Memory B cell (primary cell): ENCODE data around the gene POLR2E.

Source experiments
- ATAC-seq: fragments of 150-1000 bp; cut with Tn5 transposase; 2 replicates; pipeline ENCODE4 v1.10.0; 2021; ENCODE audit warnings: low read depth, mild to moderate bottlenecking, moderate library complexity
- DNase-seq, 2 donors: peaks; one replicate each; pipeline ENCODE4 v3.0.0; 2022; ENCODE audit warnings: low spot score in 2 of 2
- H3K27ac Mint-ChIP-seq: one replicate; pipeline ENCODE4 v1.8.0; 2022; ENCODE audit warnings: mild to moderate bottlenecking, moderate library complexity, mixed read lengths
- H3K27me3 Mint-ChIP-seq: one replicate; pipeline ENCODE4 v1.8.0; 2022; ENCODE audit warnings: mixed read lengths
- H3K36me3 Mint-ChIP-seq: one replicate; pipeline ENCODE4 v1.8.0; 2022; ENCODE audit warnings: mild to moderate bottlenecking, mixed read lengths
- H3K4me1 Mint-ChIP-seq: one replicate; pipeline ENCODE4 v1.8.0; 2022; ENCODE audit warnings: mixed read lengths
- H3K4me3 Mint-ChIP-seq: one replicate; pipeline ENCODE4 v1.8.0; 2022; ENCODE audit warnings: mild to moderate bottlenecking, moderate library complexity, mixed read lengths
- H3K9me3 Mint-ChIP-seq: one replicate; pipeline ENCODE4 v1.8.0; 2022; ENCODE audit warnings: mixed read lengths

Gene POLR2E

DNA sequence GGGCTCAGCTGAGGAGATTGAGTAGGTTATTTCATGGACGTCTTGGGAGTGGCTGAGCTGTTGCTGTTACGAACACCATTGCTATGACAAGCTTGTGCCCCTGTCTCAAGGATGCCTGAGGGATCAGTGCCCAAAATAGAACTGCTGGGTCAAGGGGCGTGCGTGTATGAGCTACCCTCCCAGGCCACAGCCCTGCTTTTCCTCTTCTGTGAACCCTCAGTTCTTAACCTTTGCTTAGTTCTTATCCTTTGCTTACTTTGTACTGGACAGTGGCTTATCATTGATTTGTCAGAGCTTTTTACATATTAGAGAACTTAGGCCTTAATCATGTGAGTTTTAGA, 19.2 kb downstream of the POLR2E start:
- ATAC-seq, result no peak
- H3K27me3 Mint-ChIP-seq, result no peaks in the 10 kb centered on the region

DNA sequence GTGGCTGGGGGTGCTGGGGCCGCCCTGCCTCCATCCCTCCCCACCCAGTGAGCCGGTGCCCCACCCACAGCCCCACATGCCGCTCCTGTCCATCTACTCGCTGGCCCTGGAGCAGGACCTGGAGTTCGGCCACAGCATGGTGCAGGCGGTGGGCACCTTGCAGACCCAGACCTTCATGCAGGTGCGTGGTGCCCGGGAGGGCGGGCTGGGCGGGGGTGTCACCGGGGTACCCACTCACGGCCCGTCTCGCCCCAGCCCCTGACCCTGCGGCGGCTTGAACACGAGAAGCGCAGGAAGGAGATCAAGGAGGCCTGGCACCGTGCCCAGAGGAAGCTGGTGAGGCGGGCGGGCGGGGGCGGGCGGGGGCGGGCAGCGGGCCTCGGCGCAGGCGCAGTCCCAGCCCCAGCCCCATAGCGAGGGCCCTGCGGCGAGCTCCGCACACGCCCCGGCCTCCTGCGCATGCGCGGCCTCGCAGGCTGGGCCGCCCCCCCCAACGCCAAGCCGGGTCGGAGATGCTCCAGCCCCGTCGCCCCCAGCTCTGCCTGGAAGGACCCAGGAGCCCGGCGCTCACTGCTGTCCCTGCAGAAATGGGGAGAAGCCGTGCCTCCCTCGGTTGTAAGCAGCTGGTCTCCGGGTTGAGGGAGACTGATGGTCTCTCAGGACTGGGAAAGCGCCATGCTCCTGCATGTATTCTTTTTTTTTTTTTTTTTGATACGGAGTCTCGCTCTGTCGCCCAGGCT, 20.5 kb downstream of the POLR2E start:
- H3K4me3 Mint-ChIP-seq, result peak overlapping the region; percentile 62
- H3K9me3 Mint-ChIP-seq, result no peaks in the 10 kb centered on the region
- H3K27me3 Mint-ChIP-seq, result no peaks in the 10 kb centered on the region
- DNase-seq, result peak; percentile 84 to 86
- peaks cover 19% of the 10 kb centered on the region for H3K36me3 Mint-ChIP-seq
- peak; percentile 48 for ATAC-seq
- peak overlapping the region; percentile 89 for H3K27ac Mint-ChIP-seq
- H3K4me1 Mint-ChIP-seq, result peaks cover 26% of the 10 kb centered on the region

More for the DNA sequence above, 19.2 kb downstream of the POLR2E start:
- peak overlapping the region; percentile 89 for H3K27ac Mint-ChIP-seq
- no peak for DNase-seq
- H3K9me3 Mint-ChIP-seq, result no peaks in the 10 kb centered on the region
- H3K4me1 Mint-ChIP-seq, result peaks cover 26% of the 10 kb centered on the region
- peak overlapping the region; percentile 62 for H3K4me3 Mint-ChIP-seq
- H3K36me3 Mint-ChIP-seq, result peaks cover 21% of the 10 kb centered on the region

DNA sequence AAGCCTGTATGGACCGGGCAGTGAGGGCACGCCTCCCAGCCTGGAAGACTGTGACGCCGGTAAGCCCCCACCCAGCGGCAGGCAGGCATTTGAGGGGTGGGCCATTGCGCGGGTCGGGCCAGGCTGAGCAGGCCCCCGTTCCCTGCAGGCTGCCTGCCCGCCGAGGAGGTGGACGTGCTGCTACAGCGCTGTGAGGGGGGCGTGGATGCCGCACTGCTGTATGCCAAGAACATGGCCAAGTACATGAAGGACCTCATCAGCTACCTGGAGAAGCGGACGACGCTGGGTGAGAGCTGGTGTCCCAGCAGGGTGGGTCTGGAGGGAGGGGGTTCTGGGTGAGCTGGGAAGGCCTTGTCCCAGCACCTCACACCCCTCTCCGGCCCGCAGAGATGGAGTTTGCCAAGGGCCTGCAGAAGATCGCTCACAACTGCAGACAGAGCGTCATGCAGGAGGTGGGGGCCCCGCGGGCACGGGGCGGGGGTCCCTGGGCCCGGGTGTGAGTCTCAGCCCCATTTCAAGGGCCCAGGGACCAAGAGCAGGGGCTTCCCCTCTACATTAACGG, 21.1 kb downstream of the POLR2E start:
- DNase-seq (no peak), ATAC-seq (no peak)
- Mint-ChIP-seq H3K4me3 (peak overlapping the region; percentile 64), H3K36me3 (peaks cover 23% of the 10 kb centered on the region), H3K27me3 (no peaks in the 10 kb centered on the region), H3K27ac (peak overlapping the region; percentile 89), H3K9me3 (no peaks in the 10 kb centered on the region), H3K4me1 (peaks cover 30% of the 10 kb centered on the region)

DNA sequence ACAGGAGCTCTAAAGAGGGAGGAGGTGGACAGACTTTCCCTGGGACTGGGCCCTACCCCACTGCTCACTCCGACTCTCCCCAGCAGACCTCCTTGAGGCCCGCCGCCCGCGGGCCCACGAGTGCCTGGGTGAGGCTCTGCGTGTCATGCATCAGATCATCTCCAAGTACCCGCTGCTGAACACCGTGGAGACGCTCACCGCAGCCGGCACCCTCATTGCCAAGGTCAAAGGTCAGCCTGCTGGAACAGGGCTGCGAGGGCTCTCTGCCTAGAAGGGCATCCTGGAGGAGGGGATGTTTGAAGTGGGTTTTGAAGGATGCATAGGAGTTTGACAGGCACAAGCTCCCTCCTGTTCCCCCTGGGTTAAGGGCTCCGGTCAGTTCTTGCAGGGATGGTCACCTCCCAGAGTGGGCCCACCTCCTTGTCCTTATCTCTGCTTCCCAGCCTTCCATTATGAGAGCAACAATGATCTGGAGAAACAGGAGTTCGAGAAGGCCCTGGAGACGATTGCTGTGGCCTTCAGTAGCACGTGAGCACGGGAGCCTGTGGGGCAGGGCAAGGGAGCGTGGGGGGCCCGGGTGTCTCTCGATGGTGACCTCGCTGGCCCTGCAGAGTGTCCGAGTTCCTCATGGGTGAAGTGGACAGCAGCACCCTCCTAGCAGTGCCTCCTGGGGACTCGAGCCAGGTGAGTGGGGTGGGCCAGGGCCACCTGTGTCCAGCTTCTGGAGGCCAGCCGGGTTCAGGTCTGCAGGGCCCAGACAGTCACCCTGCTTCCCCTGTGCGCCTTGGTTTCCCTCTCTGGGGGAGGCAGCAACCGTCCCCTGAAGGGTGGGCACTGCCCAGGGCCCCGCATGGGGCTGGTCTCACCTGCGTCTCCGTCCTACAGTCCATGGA, 21.9 kb downstream of the POLR2E start:
- Mint-ChIP-seq H3K4me3 (peak overlapping the region; percentile 44), H3K4me1 (peaks cover 36% of the 10 kb centered on the region), H3K27me3 (no peaks in the 10 kb centered on the region), H3K9me3 (no peaks in the 10 kb centered on the region), H3K27ac (no peak overlapping the region), H3K36me3 (peaks cover 29% of the 10 kb centered on the region)
- ATAC-seq (no peak), DNase-seq (no peak)

DNA sequence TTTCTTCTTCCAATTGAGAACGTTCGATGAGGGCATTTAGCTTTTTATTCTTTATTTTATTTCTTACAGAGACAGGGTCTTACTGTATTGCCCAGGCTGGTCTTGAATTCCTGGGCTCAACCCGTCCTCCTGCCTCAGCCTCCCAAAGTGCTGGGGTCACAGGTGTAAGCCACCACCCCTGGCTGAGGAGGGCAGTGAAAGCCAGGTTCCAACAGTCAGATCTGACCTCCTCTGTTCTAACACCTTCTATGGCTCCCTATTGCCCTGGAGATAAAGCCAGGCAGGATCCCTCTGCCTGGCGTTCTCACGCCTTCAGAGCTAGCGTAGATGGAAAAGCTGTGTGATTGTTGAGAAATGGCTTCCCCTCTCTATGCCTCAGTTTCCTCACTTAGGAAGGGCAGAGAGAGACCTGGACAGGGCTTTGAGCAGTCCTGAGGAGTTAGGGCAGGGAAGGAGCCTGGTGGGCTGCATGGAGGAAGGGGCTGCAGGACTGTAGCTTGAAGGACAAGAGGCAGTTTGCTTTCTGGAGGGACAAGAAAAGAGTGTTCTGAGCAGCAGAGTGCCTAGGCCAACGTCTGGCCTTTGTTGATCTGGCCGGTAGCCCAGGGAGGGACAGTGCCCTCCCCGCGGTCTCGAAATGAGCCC, 22.7 kb downstream of the POLR2E start:
- Mint-ChIP-seq H3K27me3 (no peaks in the 10 kb centered on the region), H3K9me3 (no peaks in the 10 kb centered on the region), H3K4me3 (peak overlapping the region; percentile 59), H3K36me3 (peaks cover 29% of the 10 kb centered on the region), H3K4me1 (peaks cover 33% of the 10 kb centered on the region), H3K27ac (peak overlapping the region; percentile 77)
- no peak for DNase-seq
- no peak for ATAC-seq

DNA sequence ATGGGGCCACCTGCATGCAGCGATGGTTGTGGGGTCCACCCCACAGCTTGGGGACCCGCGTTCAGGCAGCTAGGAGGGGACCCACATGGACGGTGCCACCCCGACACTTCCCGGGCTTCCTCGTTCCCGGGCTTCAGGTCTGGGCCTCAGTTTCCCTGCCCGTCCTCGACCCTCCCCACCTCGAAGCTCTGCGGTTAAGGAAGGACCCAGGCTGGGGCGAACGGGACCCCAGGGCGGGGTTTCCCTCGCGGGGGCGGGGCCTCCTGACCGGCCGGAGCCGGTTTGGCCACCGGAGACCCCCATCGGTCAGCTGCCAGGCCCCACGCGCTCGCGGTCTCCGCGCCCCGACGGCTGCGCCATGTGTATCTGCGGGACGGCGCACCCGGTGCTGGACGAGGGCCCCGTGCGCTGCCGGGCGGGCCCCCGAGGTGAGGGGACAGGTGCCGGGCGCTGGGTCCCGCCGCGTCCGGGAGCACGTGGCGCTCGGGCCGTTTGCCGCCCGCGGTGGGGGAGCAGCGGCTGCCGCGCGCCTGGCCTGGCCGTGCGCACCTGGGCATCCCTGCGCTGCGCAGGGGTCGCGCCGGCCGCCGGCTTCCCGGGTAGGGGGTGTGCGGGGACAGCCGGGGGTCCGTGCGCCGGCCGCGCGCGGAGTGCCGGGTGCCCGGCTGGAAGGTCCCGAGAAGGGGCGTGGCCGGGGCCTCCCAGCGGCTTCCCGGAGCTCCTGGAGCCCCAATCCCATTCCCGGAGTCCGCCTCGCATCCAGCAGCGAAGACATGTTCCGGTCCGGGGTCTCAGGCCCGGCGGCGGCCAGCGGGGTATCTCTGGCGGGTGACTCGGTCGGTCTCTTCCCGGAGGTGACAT, 24.0 kb downstream of the POLR2E start:
- Mint-ChIP-seq H3K4me3 (no peak overlapping the region), H3K36me3 (peaks cover 29% of the 10 kb centered on the region), H3K27ac (peak overlapping the region; percentile 77), H3K9me3 (no peaks in the 10 kb centered on the region), H3K27me3 (no peaks in the 10 kb centered on the region), H3K4me1 (peaks cover 33% of the 10 kb centered on the region)
- no peak for ATAC-seq
- DNase-seq, result no peak

DNA sequence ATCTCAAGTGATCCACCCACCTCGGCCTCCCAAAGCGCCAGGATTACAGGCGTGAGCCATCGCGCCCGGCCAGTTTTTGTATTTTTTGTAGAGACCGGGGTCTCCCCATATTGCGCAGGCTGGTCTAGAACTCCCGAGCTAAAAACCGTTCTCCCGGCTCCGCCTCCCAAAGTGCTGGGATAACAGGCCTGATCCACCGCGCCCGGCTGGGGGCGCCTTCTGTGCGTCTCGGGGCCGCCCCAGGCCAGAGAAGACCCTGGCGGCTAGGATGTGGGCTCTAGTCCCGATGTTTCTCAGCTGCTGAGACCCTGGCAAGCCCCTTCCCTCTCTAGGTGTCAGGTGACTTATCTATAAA, 24.6 kb downstream of the POLR2E start:
- Mint-ChIP-seq H3K4me3 (peak overlapping the region; percentile 11), H3K4me1 (peaks cover 31% of the 10 kb centered on the region)
- no peak for DNase-seq

DNA sequence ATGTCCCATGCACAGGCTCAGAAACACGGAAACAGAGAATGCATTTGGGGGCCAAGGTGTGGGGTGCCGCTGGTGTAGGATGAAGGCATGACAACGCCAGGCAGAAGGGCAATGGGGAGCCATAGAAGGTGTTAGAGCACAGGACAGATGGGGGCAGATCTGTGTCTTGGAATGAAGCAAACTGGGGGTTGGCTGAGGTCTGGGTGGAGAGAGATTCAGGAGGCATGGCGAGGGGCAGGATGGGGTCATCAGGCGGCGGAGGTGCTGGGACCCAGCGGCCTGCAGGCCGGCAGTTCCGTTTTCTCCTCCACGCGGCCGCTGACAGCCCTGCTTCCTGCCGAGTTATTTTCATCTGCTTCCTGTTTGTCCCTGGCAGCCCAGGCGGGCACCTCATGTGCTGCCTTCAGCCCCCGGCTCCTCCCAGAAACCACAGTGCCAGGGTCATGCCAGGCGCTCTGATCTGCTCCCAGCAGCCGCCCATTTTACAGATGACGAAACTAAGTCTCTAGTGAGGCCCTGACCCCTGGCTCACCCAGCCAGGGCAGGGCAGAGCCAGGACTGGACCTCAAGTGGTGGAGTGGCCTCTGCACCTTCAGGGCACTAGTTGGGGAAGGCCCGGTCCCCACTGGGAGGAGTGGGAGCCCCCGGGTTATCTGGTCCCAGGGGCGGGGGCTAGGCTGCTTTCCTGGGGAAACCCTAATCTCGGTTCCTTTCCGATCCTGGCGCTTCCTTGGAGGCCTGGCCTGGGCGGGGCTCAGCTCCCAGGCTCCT, 26.0 kb downstream of the POLR2E start:
- no peaks in the 10 kb centered on the region for H3K9me3 Mint-ChIP-seq
- peaks cover 41% of the 10 kb centered on the region for H3K4me1 Mint-ChIP-seq
- peak; percentile 56 to 63 for DNase-seq
- peak; percentile 43 for ATAC-seq
- H3K36me3 Mint-ChIP-seq, result peaks cover 21% of the 10 kb centered on the region
- no peaks in the 10 kb centered on the region for H3K27me3 Mint-ChIP-seq
- H3K27ac Mint-ChIP-seq, result peak overlapping the region; percentile 94
- H3K4me3 Mint-ChIP-seq, result peak overlapping the region; percentile 92

More for the DNA sequence above, 24.6 kb downstream of the POLR2E start:
- Mint-ChIP-seq H3K36me3 (peaks cover 23% of the 10 kb centered on the region), H3K27me3 (no peaks in the 10 kb centered on the region), H3K27ac (no peak overlapping the region), H3K9me3 (no peaks in the 10 kb centered on the region)
- no peak for ATAC-seq

DNA sequence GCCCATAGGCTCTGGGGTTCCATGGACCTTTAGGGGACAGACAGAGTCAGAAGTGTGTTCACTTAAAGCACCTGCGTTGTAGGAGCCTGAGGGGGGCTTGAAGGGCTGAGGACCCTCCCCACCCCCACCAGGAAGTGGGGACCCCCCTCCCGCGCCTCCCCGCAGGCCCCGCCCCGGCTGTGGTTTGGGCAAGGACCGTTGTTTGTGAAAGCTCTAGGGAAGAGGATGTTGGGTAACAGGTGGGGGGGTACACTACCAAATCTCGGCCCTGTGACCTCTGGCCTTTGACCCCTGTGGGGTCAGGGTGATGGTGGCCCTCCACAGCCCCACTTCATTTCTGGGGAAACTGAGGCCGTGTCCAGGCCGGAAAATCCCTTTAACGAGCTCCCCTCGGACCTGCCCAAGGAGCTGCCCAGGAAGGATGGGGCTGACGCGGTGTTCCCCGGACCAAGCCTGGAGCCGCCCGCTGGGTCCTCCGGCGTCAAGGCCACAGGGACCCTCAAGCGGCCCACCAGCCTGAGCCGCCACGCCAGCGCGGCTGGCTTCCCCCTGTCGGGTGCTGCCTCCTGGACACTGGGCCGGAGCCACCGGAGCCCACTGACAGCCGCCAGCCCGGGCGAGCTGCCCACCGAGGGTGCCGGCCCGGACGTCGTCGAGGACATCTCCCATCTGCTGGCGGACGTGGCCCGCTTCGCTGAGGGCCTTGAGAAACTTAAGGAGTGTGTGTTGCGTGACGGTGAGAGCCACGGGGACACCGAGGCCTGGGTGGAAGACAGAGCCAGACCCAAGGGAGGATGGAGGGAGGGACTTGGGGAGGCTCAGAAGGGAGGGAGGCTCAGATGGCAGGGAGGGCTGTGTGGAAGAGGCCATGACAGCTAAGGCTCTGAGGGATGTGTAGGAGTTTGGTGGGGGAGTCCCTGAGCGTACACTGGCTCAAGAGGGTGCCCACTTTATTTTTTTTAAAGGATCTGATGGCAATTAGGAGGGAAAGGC, 26.9 kb downstream of the POLR2E start:
- ATAC-seq (no peak), DNase-seq (peak in 1 of 2 donors; percentile 54)
- Mint-ChIP-seq H3K4me1 (peaks cover 43% of the 10 kb centered on the region), H3K27me3 (no peaks in the 10 kb centered on the region), H3K4me3 (peak overlapping the region; percentile 92), H3K9me3 (no peaks in the 10 kb centered on the region), H3K36me3 (peaks cover 20% of the 10 kb centered on the region), H3K27ac (peak overlapping the region; percentile 94)

DNA sequence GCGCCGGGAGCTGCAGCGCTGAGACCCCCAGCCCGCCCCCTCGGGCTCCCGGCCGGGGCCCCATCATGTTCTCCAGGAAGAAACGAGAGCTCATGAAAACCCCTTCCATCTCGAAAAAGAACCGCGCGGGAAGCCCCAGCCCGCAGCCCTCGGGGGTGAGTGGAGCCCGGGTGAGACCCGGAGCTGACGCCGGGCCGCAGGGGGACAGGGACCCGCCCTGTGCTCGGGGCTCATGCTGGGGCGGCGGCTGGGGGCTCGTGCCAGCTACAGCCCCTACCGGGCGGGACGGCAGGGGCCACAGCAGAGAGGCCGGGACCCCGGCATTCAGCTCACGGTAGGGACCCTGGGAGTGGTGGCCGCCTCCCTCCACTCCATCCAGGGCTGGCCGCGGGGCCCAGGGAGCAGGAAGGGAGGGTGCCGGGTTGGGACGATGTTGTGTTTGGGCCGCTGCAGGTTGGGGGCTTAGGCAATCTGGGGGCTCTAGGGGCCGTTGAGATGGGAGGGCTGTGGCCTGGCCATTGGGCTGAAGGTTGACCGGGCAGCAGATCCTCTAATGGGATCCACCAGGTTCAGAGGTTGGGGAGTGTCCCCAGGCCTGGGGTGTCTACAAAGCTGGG, 27.7 kb downstream of the POLR2E start:
- Mint-ChIP-seq H3K27ac (peak overlapping the region; percentile 94), H3K27me3 (no peaks in the 10 kb centered on the region), H3K4me1 (peaks cover 47% of the 10 kb centered on the region), H3K9me3 (no peaks in the 10 kb centered on the region), H3K4me3 (peak overlapping the region; percentile 92), H3K36me3 (peaks cover 22% of the 10 kb centered on the region)
- ATAC-seq (peak; percentile 58), DNase-seq (peak; percentile 70 to 73)

DNA sequence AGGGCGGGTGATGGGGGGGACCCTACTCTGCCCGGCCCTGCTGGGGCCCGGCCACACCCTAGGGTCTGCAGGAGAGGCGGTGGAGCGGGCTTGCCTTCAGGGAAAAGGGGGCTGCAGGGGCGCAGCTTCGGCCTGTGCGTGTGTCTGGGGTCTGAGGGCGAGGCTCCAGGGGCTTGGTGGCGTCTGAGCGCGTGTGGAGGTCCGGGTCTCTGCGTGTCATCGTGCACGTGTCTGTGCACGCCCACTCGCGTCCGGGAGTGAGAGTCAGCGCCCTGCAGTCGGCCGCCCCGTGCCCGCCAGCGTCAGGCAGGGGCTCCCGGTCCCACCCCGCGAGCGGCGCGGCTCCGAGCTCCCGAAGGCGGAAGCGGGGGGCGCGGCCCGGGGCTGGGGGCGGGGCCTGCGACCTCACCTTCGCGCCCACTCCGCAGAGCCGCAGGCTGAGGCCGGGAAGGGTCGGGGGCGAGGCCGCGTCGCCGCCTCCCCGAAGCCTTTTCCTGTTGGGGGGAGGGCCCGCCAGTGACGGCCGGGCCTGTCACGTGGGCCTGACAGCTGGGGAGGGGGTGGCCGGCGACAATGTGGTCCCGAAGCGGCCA, 28.3 kb downstream of the POLR2E start, which contains the start of gene ARHGAP45:
Gene ARHGAP45 (plus strand): TSS at position 420 of the 593 bp plus-strand sequence. CDS start 239 bp downstream, outside the sequence.
- Mint-ChIP-seq H3K27ac (peak within 1 kb of the TSS; percentile 94), H3K4me1 (peaks cover 46% of the 10 kb centered on the region), H3K27me3 (no peaks in the 10 kb centered on the region), H3K36me3 (peaks cover 21% of the 10 kb centered on the region), H3K4me3 (peak within 1 kb of the TSS; percentile 92), H3K9me3 (no peaks in the 10 kb centered on the region)
- ATAC-seq, result peak; percentile 46
- peak; percentile 71 to 75 for DNase-seq
